Neutrophil (primary cell): ENCODE data around the gene CYB5R4.

ENCODE experiments used
- H3K27ac ChIP-seq: fragments of 200-600 bp; sonication (generic); 2 replicates; pipeline ENCODE4 v1.5.1; 2016; ENCODE audit warnings: mild to moderate bottlenecking, moderate library complexity
- H3K27me3 ChIP-seq: fragments of 200-600 bp; sonication (generic); 2 replicates; pipeline ENCODE4 v1.6.0; 2016; ENCODE audit warnings: mild to moderate bottlenecking
- H3K36me3 ChIP-seq: fragments of 200-600 bp; sonication (generic); 2 replicates; pipeline ENCODE4 v1.5.1; 2017
- H3K4me1 ChIP-seq, 2 experiments: fragments of 200-600 bp in 1 of 2; sonication (generic) in 1 of 2; 1 replicate in 1 of 2; 2 replicates in 1 of 2; pipeline versions ENCODE4 v1.5.1 to v1.6.1; 2013 to 2016; ENCODE audit warnings: low read depth in 1 of 2, low read length in 1 of 2, mild to moderate bottlenecking in 1 of 2, moderate library complexity in 1 of 2; ENCODE audit not compliant: control insufficient read depth in 1 of 2, insufficient read depth in 1 of 2
- H3K4me3 ChIP-seq, 2 experiments: fragments of 200-600 bp in 1 of 2; sonication (generic) in 1 of 2; 1 replicate in 1 of 2; 2 replicates in 1 of 2; pipeline ENCODE4 v1.5.1; 2013 to 2016; ENCODE audit warnings: low read depth in 1 of 2, low read length in 1 of 2, mild to moderate bottlenecking in 1 of 2, moderate library complexity in 1 of 2
- H3K9me3 ChIP-seq: fragments of 200-600 bp; sonication (generic); 2 replicates; pipeline ENCODE4 v1.5.1; 2016
- TF ChIP-seq, protein P1 (sequence below): fragments of 200-600 bp; sonication (generic); IDR thresholded peaks from 2 replicates; pipeline ENCODE4 v1.5.1; 2016; ENCODE audit warnings: antibody characterized with exemption

The CYB5R4 gene

GRCh38 chr6:83849127-83849526, 10.4 kb upstream of the CYB5R4 start:
- Histone ChIP-seq H3K27me3 (peaks cover 86% of the 10 kb centered on the region), H3K36me3 (no peaks in the 10 kb centered on the region), H3K27ac (no peak overlapping the region), H3K4me1 (peaks cover 0 to 8% of the 10 kb centered on the region in 2 experiments), H3K9me3 (no peaks in the 10 kb centered on the region), H3K4me3 (no peak overlapping the region)
- TF ChIP-seq, protein P1, sequence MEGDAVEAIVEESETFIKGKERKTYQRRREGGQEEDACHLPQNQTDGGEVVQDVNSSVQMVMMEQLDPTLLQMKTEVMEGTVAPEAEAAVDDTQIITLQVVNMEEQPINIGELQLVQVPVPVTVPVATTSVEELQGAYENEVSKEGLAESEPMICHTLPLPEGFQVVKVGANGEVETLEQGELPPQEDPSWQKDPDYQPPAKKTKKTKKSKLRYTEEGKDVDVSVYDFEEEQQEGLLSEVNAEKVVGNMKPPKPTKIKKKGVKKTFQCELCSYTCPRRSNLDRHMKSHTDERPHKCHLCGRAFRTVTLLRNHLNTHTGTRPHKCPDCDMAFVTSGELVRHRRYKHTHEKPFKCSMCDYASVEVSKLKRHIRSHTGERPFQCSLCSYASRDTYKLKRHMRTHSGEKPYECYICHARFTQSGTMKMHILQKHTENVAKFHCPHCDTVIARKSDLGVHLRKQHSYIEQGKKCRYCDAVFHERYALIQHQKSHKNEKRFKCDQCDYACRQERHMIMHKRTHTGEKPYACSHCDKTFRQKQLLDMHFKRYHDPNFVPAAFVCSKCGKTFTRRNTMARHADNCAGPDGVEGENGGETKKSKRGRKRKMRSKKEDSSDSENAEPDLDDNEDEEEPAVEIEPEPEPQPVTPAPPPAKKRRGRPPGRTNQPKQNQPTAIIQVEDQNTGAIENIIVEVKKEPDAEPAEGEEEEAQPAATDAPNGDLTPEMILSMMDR, result no peak

DNA sequence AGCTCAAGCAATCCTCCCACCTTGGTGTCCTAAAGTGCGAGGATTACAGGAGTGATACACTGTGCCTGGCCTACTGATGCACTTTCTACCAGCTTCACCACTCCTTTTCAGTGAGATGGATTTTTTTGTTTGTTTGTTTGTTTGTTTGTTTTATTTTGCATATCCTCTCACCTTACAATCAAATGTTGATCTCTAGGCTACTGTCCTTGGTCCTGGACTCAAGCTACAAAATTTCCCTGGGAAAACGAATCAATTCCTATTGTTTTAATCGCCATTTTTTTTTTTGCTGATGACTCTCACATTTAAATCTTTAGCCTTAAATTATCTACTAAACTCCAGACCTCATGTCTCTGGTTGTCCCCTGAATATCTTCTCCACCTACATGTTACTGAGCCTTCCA, 9.9 kb upstream of the CYB5R4 start:
- Histone ChIP-seq H3K27ac (no peak overlapping the region), H3K36me3 (no peaks in the 10 kb centered on the region), H3K4me1 (peaks cover 0 to 8% of the 10 kb centered on the region in 2 experiments), H3K4me3 (no peak overlapping the region), H3K27me3 (peaks cover 88% of the 10 kb centered on the region), H3K9me3 (no peaks in the 10 kb centered on the region)
- TF ChIP-seq, protein P1, result no peak

DNA sequence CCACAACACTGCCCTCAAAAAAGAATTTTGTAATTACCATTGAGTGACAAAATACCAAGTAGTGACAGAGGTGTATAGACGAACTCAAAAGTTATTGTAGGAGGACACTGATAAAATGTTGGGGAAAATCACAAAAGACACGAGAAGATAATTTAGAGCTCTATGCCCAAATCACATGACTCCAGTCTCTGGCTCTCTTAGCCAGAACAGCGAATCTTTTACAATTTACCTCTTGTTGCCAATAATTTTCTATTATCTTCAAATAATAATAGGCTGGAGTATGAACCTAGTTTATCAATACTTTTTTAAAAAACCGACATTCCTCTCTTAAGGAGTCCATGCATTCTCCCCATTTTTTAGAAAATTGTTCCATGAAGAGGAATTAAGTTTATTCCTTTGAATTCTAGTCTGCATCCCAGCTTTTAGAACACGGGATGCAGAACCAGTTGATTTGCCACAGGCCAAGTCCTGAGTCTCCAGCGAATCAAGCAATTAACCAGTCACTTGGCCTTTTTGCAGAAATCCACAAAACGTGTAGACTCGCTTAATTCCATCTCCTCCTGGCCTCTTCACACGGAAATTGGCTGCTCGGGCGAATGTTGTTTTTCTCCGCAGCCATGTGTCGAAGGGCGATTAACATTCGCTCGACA, 6.8 kb upstream of the CYB5R4 start:
- Histone ChIP-seq H3K27ac (no peak overlapping the region), H3K4me3 (no peak overlapping the region), H3K9me3 (no peaks in the 10 kb centered on the region), H3K27me3 (peaks cover 94% of the 10 kb centered on the region), H3K36me3 (no peaks in the 10 kb centered on the region), H3K4me1 (peaks cover 0 to 8% of the 10 kb centered on the region in 2 experiments)
- TF ChIP-seq, protein P1, result no peak

DNA sequence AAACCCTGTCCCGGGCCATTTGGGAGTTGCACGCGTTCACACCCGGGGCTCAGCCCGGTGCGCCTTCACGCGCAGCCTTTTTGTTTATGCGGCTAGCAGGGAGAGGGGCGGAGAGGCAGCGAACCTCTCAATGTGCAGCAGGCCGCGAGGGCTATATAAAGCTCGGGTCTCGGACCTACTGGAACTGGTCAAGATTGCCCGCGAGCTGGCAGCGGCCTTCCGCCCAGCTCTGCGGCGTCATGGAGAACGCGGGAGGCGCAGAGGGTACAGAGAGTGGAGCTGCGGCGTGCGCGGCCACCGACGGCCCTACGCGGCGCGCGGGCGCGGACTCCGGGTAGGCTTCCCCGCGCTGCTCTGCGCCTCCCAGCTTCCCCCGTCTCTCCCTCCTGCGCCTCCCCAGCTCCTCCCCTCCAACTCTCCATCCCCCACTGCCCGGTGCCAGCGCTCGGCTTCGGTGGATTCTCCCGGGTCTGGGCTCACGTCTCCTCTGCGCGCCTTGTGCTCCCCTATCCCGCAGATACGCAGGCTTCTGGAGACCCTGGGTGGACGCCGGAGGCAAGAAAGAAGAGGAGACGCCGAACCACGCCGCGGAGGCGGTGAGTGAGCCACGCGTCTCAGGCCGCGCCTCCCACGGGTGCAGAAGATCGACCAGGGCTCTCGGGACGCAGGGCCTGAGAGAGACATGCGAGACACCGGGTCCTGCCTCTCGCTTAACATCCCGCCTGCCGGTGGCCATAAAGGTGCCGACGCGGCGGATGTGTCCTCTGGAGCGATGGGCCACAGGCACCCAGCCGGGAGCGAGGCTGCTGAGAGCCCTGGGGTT, 6.1 kb upstream of the CYB5R4 start, which contains the start of gene RIPPLY2:
Gene RIPPLY2, plus strand, starts transcription at position 183 of the 823 bp plus-strand sequence. Its CDS starts 57 bp downstream, at position 240.
- no peaks in the 10 kb centered on the region for H3K36me3 ChIP-seq
- no peak within 1 kb of the TSS for H3K4me3 ChIP-seq
- H3K27ac ChIP-seq, result no peak within 1 kb of the TSS
- H3K4me1 ChIP-seq, result peaks cover 0 to 8% of the 10 kb centered on the region in 2 experiments
- H3K27me3 ChIP-seq, result peaks cover 94% of the 10 kb centered on the region
- no peaks in the 10 kb centered on the region for H3K9me3 ChIP-seq
- TF ChIP-seq, protein P1, result no peak

DNA sequence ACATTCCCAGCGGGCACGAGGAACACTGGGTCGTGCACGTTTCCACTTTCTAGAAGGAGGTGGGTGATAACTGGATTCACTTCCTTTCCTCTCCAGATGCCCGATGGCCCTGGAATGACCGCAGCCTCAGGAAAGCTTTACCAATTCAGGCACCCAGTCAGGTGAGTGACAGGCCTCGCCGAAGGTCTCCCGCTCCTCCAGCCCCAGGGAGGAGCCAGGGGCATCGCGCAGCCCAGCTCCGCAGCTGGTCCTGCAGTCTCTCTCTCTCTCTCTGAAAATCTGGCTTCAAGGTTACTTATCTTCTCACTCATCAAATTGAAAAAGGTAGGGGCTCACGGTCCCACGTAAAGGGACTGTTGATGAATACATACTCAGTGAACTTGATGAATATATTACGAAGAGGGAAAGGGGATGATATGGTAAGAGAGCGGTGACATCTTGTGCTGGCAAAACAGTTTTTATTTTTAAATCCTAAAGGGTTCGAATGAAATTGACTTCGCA, 5.4 kb upstream of the CYB5R4 start:
- Histone ChIP-seq H3K27me3 (peaks cover 97% of the 10 kb centered on the region), H3K9me3 (no peaks in the 10 kb centered on the region), H3K36me3 (no peaks in the 10 kb centered on the region), H3K4me1 (peaks cover 5 to 12% of the 10 kb centered on the region in 2 experiments), H3K27ac (no peak overlapping the region), H3K4me3 (no peak overlapping the region)
- TF ChIP-seq, protein P1, result no peak
